Hindlimb muscle (tissue), 1 donor: ENCODE results near the gene CACNA2D2. TPM values are rescaled to one million over a fixed set of nuclear protein-coding genes. Genes with fewer than 3 reads are reported as not detected.
"Not testable (repeated sequence)": the region's sequence is repeated elsewhere in the genome, so short reads cannot be mapped to it uniquely, and the experiment has no call there.

Experiments used
- DNase-seq: peaks from one replicate; pipeline ENCODE4 v3.0.0-alpha.2; 2013
- polyA plus RNA-seq: library from polyadenylated mRNA; unstranded; fragments of 120-200 nt; gene quantifications from one replicate; pipeline ENCODE4 v1.2.1, GENCODE V29; 2013; ENCODE audit not compliant: insufficient read length

The CACNA2D2 gene
- polyA plus RNA-seq, 1 donor, result 8.2 TPM

DNA sequence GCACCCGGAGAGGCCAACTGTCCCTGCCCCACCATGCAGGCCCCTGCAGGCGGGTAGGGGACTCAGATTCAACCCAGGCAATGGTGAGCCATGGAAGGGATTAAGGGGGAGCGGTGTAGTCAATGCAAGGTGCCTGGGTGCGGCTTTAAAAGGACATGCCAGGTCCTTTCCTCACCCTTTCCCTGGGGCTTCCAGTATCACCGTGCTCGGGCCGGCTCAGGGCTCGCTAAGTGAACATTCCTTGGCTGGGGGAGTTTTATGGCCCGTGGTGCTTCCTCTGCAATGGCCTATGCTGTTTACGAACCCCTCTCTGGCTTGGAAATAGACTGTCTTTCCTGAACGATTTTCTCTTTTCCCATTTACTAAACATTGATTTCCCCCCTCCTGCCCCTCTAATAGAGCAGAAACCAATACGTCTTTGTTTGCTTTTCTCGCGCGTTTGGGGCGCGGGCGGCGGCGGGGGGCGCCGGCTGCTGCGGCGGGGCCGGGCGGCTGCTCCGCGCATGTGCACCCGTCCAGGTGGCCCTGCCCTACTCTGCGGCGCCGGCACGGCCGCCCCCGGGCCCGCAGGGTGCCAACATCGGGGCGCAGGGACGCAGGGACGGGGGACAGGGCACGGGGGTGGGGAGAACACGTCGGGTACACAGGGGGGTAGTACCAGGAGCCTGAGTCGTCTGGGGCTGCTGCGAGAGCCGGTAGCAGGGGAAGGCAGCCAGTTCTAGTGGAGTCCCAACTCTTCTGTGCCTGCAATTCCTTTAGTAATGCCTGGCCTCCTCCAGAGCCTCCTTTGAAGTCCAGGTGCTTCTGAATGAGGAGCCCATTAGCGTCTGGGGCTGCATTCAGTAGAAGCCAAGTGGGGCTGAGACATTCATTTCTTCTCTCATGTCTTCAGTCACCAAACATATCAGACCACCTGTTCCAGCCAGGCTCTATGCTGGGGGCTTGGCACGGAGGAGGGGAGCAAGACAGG lies 26.9 kb upstream of the CACNA2D2 start:
- DNase-seq, result no peak

DNA sequence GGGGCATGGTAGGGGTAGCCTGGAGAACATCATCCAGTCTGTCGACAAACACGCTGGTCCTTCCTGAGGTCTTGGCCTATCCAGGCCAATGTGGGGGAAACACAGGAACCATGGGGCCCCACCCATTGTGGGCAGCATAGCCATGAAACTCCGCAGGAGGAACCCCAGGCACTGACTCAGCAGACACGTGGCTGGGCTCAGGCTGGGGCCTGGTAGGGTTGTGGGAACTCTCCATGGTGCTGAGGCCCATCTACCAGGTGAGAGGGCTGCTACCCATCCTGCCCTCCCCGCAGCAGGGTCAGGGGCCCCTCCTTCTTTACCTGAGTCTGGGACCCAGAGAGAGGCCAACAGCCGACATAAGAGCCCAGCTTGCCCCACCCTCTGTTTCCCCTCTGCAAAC lies 22.6 kb upstream of the CACNA2D2 start:
- DNase-seq, result no peak

DNA sequence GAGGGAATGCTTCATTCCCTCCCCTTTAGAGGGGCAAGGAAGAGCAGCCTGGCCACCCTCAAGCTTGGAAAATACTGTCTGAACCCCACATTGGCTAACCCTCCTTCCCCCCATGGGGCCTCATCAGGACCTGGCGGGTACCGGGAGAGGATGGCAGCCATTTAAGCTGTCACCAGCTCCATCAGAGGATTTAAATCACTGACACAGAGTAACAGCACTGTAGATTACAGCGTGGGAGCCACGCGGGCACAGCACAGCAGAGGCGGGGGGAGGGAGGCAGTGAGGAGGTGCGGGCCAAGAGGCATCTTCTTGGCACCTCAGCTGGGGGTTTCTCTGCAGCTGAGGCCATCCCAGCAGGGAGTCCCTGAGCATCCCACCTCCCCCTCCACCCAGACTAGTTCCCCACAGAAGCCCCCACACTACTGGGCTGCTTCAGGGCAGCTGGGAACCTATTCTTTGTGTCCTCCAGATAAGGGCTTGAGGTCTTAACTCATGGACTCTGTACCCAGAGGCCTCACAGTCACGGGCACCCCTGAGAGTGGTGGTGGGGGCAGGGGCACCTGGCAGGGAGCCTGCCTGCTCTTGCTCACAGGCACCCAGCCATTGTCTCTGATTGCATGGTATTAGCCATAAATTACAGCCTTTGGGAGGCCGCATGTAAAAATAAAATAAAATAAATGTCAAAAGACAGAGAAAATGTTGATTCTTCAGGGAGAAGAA lies 21.9 kb upstream of the CACNA2D2 start:
- no peak for DNase-seq

DNA sequence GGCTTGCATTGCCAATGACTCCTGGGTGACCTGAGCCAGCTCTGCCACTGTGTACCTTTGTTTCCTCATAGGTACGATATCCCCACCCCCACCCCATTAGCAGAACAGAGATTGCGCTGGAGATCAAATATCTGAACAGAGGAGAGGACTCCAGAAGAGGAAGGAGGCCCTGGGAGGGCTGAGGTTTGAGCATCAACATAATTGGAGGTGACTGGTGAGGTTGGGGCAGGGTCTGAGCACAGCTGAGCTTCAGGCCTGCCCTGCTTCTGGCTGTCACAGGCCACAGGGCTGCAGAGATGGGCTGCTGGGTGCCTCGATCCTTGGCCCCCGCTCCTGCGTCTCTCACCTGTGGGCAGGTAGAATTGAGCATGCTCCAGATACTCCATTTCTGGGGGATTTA lies 21.3 kb upstream of the CACNA2D2 start:
- no peak for DNase-seq

DNA sequence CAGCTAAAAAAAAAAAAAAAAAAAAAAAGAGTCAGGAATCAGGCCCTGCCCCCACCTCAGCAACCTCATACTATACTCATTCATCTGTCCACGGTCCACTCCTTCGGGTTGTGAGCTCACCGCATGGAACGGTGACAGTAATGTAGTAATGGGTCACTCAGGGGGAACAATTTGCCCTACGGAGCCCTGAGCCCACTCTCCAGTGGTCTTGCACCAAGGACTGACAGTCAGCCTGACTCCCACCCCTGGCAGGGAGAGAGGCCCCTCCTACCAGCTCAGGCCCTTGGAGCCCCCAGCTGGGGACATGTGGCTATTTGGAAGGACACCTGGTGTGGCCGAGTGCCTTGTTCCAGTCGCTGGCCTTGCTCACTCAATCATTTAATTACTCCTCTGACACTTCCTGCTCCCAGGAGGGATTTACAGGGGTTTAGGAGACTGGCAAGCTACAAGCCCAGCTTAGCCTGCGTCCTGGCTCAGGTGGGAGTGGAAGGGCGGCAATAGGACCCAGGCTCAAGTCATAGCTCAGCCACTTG lies 19.9 kb upstream of the CACNA2D2 start:
- no peak for DNase-seq

DNA sequence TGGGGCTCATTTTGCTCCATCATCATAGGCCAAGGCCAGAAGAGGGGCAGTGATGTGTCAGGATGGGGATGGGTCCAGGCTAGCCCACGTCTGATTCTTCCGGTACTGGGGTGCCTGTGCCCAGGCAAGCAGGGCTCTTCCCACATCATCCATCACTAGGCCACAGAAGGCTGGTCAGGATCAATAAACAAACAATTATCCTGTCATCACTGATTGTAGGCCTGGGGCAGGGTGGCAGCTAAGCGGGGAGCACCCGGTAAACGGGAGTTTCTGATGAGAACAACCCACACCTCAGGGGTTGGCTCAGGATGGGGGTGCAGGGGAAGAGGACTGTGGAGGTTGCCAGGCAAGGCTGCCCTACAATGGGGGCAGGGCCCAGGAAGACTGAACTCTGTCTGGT lies 18.1 kb upstream of the CACNA2D2 start:
- no peak for DNase-seq

DNA sequence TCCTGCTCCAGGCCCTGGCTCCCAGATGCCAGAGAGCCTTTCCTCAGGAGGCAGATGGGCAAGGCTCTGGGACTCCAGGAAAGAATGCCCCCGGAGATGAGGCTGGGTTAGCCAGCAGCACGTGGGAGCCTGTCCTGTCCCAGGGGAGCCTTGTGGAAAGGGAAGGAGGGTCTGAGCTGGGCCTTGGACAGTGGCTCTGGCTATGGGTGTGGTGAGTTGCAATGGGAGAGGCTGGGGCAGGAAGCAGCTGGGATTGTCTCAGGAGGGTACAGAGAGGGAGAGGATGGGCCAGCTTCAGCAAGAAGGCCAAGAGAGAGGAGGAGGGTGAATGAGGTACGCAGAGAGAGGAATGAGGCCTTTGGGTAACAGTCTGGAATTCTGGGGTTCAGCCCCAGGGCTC lies 17.4 kb upstream of the CACNA2D2 start:
- DNase-seq, result no peak

DNA sequence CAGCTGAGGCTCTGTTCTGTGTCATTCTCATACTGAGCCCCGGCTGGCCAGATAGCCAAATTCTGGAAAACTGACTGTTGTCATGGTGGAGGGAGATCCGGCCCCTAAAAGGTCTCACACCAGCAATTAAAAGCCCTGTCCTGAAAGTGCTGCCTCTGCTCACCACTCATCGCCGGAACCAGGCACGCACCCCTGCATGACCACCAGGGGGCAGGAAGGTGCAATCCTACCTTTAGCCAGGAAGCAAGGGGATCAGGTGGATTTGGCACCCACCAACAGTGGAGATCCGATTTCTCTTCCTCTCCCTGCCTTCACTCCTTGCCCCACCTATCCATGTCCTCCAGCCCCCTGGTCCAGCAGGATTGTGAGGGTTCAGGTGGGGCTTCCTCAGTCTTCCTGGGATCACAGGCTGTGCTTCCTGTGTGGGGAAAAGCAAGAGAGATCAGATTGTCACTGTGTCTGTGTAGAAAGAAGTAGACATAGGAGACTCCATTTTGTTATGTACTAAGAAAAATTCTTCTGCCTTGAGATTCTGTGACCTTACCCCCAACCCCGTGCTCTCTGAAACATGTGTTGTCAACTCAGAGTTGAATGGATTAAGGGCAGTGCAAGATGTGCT lies 16.1 kb upstream of the CACNA2D2 start:
- peak; percentile 38 for DNase-seq

DNA sequence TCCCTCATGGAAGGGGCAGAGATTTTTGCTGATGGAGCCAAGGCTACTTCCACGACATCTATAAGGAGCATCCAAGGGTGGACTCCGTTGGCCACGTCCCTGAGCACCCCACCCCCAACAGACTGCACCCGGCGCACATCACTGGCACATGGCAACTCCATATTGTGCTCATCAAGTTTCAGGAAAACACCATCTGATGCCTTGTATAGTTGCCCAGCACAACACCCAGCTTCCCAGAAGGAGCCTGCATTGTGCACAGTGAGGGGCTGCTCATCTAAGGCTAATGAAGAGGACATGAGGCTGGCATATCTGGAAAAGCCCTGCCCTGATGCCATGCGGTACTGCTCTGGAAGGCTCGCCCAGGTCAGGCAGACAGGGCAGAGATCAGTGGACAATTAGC lies 15.0 kb upstream of the CACNA2D2 start:
- DNase-seq, result no peak

DNA sequence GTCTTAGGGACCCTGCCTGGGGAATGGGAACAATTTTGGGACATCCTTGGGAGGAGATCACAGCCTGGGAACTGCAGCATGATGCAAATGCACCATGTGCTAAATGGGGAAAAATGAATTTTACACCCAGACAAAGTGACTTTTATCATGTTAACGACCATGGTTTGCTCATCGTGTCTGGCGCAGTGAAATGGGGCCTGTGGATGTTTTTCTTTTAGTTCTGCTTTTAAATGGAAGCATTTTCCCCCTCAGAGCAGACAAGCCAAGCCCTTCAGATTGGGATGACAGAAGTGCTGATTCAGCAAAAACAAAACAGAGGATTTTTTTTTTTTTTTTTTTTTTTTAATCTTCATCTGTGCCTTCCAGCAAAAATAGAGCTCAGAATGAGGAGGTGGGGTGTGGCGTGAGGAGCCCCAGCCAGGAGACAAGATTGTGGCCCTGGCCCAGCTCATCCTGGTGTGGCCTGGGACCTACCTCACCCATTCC lies 14.3 kb upstream of the CACNA2D2 start:
- no peak for DNase-seq

DNA sequence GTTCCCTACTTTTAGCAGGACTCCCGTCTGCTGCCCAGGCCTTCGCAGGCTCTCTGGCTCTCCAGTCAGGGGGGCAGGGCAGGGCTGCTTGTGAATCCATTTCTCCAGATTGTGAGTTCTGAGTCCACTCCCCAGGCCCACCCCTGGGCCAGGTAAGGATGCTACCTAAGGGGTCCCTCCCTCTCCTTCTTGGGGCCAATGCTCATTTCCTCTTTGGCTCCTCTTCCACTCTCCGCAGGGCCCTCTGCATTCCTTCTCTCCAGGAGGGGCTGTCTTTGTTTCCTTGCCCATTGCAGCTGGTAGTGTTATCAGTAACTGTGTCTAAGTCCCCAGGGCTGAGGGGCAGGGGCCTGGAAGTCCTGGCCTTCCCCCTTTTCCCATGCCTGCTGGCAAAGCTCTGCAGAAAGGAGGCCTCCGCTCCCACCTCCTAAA lies 13.0 kb upstream of the CACNA2D2 start:
- DNase-seq, result no peak

DNA sequence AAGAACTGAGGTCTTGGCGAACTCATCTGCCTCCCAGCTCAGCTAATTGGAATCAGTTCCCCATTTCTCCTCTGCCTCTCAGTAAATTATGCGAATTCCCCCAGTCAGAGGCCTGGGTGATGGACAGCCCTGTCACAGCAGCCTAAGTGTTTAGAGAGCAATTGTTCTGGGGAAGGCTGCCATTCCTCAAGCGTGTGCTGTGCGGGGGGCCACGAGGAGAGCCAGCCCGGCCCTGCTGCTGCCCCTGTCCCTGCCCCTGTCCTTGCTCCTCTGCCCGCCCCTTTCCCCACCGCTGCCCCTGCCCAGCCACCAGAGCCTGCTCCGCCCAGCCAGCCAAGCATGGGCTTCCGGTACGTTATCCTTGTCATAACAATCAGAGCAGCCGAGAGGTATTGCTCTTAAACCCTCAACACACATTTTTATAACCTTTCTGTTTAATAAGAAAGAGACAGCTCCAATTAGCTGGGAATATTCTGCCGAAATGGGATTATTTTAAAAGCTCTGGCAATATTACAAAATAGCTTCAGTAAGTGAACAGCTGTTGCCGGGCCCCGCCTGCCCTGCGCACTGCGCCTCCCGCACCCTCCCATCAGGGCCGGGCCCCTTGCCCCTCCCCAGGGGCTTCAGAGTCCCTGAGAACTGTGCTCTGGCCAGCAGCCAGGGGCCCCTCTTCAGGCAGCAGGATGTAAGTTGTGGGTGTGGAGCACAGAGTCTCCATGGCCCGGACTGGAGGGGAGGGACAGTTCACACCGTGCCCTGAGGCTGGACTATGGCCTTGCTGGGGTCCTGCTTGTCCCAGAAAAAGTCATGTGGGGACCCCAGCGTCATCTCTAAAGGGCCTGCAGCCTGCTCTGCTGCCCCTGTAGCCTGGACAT lies 12.4 kb upstream of the CACNA2D2 start:
- peak; percentile 53 for DNase-seq

DNA sequence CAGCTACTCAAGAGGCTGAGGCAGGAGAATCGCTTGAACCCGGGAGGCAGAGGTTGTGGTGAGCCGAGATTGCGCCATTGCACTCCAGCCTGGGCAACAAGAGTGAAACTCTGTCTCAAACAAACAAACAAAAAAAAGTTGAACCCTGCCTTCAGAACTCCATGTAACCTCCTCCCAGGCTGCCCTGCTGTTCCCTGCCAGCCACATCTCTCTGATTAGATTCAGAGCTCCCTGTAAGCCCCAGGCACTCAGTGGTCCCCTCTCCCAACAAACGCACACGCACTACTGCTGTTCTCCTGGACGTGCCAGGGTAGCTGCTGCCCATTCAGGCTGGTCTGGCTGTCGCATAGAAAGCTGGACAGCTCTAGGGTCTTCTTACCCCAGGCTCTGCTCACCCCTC lies 9.5 kb upstream of the CACNA2D2 start:
- not testable (repeated sequence) for DNase-seq

DNA sequence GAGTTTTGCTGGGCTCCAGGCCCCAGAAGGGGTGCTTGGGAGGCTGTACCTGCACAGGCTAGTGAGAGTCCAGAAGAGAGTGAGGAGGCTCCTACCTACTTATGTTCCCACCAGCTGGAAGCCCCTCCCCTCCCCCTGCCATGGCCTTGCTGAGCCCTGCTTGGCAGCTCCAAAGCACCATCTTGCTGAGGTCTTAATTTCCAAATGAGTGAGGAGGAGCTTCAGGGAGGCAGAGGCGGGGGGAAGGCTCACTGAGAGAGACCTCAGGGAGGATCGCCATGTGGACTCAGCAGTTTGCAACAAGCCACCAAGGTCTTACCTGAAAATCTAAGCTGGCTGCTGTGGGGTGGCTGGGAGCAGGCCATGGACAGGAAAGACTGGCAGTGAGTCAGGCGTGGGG lies 8.7 kb upstream of the CACNA2D2 start:
- DNase-seq, result no peak

DNA sequence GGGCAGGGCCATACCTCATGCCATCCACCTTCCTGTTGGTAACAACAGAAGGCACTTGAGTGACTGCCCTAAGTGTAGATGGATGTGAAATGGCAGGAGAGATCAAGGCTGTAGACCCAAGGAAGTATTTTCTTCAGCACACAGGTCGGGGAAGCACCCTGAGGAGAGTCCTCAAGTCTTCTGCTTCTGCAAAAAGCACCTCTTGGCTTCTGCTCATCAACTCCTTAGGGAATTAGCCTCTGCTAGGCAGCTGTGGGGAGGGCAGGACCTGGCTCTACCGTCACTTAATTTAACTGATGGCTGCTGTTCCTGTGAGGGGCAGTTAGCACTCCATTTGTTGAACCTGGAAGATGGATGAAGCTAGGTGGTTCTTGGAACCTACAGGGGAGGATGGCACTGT lies 6.9 kb upstream of the CACNA2D2 start:
- no peak for DNase-seq

DNA sequence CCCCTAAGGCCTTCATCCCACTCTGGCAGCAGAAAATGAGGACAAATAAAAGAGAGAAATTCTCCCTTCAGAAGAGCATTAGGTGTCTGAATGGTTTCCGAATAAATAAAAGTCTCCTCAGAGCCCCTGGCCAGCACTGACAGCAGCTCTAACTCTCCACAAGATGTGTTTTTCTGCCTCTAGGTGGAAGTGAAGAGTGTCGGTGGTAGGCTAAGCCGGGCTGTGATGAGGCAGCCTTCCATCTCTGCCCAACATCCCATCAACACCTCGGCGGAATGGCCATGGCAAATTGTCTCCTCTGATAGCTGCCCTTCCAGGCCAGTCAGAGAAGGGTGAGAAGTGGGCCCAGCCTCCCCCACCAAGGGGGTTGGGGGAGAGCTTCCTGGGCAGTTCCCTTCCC lies 6.3 kb upstream of the CACNA2D2 start:
- DNase-seq, result no peak

DNA sequence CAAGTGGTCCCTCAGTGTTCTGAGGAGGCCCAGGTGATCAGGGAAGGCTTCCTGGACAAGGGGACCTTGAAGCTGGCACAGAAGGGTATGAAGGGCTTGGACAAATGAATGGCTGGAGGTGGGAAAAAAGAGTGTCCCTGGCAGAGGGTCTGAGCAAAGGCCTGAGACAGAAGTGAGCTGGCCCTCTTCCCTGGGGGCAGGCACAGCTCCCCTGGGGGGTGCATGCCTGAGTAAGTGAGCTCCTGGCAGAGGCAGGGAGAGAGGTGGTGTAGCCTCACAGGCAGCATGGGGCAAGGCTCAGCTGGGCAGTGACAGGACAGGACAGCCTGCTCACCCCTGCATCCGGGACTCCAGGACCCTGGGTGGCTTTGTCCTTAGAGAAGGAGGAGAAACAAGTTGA lies 5.4 kb upstream of the CACNA2D2 start:
- DNase-seq, result no peak

DNA sequence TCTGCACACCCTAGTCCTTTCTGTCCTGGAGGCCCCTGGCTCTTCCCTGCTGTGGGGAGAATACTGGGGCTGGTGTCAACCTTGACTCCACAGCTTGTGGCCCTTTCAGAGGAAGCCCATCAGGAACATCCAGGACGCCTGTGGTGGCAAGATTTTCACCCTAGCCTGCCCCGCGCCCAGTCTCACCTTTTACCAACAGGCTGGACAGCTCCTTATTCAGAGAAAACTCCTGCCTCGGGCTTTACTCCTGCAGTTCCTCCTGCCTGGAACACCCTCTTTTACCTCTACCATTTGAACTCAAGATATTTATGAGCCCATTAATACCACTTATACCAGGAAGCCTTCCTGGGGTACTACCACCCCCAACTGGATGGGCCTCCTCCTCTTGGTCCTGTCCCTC lies 2.7 kb upstream of the CACNA2D2 start:
- no peak for DNase-seq

DNA sequence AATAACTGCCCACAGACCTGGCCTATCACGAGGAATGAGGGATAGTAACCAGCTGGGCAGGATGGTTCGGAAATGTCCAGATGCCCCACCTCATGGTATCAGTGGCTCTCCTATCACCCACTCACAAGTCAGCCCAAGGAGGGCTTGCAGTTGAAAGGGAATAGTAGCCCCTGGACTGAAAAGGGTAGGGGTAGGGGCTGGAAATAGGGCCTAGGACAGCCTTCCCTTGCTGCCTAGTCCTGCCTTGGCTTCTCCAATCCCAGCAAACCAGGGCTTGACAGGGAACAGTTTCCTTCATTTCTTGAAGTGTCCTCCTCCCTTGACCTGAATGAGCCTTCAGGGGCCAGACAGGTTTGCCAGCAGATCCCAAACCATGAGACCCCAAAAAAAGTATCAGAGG lies 1.2 kb upstream of the CACNA2D2 start:
- DNase-seq, result no peak

DNA sequence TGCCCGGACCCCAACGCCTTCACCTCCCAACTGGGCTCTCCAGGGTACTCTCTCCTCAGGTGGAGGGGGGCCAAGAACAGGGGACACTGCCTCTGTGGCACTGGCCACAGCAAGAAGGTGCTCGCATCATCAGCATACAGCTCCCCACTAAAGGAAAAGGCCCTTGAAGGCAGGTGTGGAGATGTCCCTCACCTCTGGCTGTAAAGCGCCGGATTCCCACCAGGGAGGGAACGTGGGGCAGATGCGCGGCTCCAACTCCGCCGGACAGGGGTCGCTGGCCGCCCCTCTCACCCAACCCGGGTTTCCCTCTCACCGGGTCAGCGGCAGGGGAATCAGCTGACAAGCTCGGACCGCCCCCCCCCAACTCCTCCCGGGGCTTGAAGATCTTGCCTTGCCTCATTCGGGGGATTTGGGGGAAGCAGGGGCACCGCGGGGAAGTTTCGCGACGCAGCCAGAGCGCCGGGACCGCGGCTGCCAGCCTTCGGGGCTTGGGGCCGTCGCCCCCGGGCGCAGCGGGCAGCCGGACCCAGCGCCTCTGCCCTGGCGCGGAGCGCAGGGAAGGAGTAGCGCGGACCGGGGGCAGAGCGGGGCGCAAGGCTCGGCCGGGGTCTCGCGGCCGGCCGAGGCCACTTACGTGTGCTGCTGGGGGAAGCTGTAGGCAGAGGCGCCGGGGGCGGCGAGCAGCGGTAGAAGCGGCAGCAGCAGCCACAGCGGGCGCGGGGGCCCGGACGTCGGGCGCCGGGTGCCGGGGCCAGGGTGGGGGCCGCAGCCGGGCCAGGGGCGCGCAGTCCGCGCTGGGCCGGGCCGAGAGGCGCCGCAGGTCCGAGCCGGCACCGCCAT lies 630 bp downstream of the CACNA2D2 start:
- DNase-seq, result no peak

DNA sequence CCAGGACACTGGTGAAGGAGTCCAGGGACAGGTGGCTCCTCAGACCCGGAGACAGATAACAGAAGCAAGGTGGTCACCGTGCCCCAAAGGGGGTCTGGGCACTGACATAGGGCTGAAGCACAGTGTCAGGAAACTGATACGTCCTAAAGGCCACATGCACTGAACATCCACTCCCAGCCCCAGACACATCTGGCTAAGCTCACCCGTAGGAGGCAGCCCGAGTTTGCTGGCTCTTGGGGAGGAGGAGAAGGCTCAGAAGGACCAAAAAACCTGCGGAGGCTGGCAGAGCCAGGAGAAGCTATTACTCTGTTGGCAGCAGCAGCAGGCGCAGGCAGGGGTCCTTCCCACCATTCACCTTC lies 1.2 kb downstream of the CACNA2D2 start:
- DNase-seq, result no peak
